Measurements from ENCODE around the gene DNASE1. TPM values are rescaled to one million over a fixed set of nuclear protein-coding genes. Genes with fewer than 3 reads are reported as not detected.

Gene DNASE1
- total and polyA plus RNA-seq, 4 donors: 0.77 to 11.6 (median 6.2) TPM

DNA sequence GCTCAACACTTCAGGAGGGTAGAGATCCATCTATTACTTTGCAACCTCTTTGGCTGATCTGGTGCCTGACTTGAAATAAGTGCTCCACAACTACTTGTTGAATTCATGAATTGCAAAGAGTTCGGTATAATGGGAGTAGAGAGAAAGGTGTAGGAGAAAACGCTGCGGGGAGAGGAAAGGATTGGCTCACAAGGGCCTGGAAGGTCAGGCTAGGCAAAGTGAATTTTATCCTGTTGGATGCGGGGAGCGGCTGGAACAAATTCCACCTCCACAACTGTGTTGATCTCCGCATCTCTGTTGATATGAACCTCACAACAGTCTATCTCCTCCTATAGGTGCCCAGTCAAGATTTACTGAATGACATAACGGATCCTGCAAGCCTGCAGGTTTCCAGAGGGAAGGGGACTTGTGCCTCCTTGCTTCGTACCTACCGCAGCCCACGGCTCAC lies 43.8 kb upstream of the DNASE1 start:
- DNase-seq (ENCODE audit: low spot score): no peak
- H3K9me3 ChIP-seq (ENCODE audit: control insufficient read depth in 4 of 4, low read length in 3 of 4): no peaks in the 10 kb centered on the region
- peak overlapping the region; percentile 68 to 99 (median 92) for H3K4me3 ChIP-seq (ENCODE audit: low read depth in 1 of 3, low read length in 3 of 3)
- no peak for TF ChIP-seq GABPA (IDR thresholded peaks at IDR 0.05 in 1 of 2, conservative IDR thresholded peaks at IDR 0.05 in 1 of 2)
- TF ChIP-seq JUND (IDR thresholded peaks at IDR 0.05): no peak
- TF ChIP-seq, protein P1, sequence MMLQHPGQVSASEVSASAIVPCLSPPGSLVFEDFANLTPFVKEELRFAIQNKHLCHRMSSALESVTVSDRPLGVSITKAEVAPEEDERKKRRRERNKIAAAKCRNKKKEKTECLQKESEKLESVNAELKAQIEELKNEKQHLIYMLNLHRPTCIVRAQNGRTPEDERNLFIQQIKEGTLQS (IDR thresholded peaks at IDR 0.05): no peak
- TF ChIP-seq EGR1 (IDR thresholded peaks at IDR 0.05; ENCODE audit: low read depth in 2 of 2): no peak
- peak overlapping the region; percentile 63 to 86 for H3K9ac ChIP-seq (ENCODE audit: low read depth in 1 of 2, low read length in 2 of 2)
- WGBS: 3% methylated on average over 10 of the region's 10 CpGs
- H3K4me1 ChIP-seq (ENCODE audit: control insufficient read depth in 4 of 4, insufficient read depth in 4 of 4, low read length in 3 of 4): peaks cover 3 to 39% (median 31%) of the 10 kb centered on the region in 4 donors
- H3K27ac ChIP-seq (ENCODE audit: low read depth in 1 of 2, low read length in 2 of 2): peak overlapping the region in 1 of 2 donors; percentile 72
- H3K36me3 ChIP-seq (ENCODE audit: control insufficient read depth in 4 of 4, insufficient read depth in 3 of 4, low read depth in 1 of 4, low read length in 3 of 4): peaks cover 0 to 2% (median 0%) of the 10 kb centered on the region in 4 donors
- H3K27me3 ChIP-seq (ENCODE audit: control insufficient read depth in 4 of 4, insufficient read depth in 4 of 4, low read length in 3 of 4): no peaks in the 10 kb centered on the region

DNA sequence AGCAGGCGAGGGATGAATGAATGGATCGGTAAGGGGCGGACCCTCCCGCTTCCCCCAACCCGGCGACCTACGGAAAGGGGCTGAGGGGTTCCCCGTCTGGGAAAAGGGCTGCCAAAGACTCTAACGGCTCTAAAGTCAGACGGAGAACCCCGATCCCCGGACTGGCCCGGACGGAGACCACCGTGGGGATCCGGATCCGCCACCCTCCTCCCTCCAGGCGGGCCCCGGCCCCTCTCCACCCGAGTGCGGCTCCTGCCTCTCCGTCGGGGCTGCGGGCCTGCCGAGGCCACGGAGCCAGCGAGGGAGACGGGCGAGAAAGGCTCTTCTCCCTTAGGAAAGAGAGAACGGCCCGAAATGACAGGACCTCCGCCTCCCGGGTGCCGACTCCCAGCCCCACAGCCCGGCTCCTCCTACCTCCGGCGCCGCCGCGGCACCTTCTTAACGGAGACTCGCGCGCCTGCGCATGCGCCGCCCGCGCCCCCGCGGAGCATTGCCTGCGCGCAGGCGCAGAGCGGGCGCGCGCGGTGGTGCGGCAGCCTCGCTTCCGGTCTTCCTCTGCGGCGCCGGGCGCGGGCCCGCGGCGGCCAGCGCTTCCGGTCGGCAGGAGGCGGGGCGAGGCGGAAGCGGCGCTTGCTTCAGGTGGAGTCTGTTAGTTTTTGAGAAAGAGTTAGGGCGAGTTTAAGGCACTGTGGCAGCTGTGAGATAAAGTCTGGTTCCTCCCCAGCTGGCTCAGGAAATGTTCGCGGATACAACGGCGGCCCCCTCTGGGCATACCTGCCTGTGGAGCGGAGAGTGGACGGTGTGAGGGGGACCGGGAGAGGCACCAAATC lies 43.1 kb upstream of the DNASE1 start, which contains the start of gene SLX4:
Gene SLX4, minus strand, starts transcription at position 461 of the 830 bp plus-strand sequence. CDS start 2,642 bp downstream, outside the sequence.
- peak within 1 kb of the TSS; percentile 86 to 90 for H3K9ac ChIP-seq (ENCODE audit: low read depth in 1 of 2, low read length in 2 of 2)
- H3K27me3 ChIP-seq (ENCODE audit: control insufficient read depth in 4 of 4, insufficient read depth in 4 of 4, low read length in 3 of 4): no peaks in the 10 kb centered on the region
- peaks cover 3 to 39% (median 31%) of the 10 kb centered on the region in 4 donors for H3K4me1 ChIP-seq (ENCODE audit: control insufficient read depth in 4 of 4, insufficient read depth in 4 of 4, low read length in 3 of 4)
- TF ChIP-seq, protein P2, sequence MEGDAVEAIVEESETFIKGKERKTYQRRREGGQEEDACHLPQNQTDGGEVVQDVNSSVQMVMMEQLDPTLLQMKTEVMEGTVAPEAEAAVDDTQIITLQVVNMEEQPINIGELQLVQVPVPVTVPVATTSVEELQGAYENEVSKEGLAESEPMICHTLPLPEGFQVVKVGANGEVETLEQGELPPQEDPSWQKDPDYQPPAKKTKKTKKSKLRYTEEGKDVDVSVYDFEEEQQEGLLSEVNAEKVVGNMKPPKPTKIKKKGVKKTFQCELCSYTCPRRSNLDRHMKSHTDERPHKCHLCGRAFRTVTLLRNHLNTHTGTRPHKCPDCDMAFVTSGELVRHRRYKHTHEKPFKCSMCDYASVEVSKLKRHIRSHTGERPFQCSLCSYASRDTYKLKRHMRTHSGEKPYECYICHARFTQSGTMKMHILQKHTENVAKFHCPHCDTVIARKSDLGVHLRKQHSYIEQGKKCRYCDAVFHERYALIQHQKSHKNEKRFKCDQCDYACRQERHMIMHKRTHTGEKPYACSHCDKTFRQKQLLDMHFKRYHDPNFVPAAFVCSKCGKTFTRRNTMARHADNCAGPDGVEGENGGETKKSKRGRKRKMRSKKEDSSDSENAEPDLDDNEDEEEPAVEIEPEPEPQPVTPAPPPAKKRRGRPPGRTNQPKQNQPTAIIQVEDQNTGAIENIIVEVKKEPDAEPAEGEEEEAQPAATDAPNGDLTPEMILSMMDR (IDR thresholded peaks at IDR 0.05; ENCODE audit: low read depth, low read length, missing input control): peak; percentile 17
- no peak for TF ChIP-seq HNF4G (IDR thresholded peaks at IDR 0.05)
- TF ChIP-seq TAF1 (conservative IDR thresholded peaks at IDR 0.05): no peak
- TF ChIP-seq, protein P3, sequence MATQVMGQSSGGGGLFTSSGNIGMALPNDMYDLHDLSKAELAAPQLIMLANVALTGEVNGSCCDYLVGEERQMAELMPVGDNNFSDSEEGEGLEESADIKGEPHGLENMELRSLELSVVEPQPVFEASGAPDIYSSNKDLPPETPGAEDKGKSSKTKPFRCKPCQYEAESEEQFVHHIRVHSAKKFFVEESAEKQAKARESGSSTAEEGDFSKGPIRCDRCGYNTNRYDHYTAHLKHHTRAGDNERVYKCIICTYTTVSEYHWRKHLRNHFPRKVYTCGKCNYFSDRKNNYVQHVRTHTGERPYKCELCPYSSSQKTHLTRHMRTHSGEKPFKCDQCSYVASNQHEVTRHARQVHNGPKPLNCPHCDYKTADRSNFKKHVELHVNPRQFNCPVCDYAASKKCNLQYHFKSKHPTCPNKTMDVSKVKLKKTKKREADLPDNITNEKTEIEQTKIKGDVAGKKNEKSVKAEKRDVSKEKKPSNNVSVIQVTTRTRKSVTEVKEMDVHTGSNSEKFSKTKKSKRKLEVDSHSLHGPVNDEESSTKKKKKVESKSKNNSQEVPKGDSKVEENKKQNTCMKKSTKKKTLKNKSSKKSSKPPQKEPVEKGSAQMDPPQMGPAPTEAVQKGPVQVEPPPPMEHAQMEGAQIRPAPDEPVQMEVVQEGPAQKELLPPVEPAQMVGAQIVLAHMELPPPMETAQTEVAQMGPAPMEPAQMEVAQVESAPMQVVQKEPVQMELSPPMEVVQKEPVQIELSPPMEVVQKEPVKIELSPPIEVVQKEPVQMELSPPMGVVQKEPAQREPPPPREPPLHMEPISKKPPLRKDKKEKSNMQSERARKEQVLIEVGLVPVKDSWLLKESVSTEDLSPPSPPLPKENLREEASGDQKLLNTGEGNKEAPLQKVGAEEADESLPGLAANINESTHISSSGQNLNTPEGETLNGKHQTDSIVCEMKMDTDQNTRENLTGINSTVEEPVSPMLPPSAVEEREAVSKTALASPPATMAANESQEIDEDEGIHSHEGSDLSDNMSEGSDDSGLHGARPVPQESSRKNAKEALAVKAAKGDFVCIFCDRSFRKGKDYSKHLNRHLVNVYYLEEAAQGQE (IDR thresholded peaks at IDR 0.05): no peak
- no peak for TF ChIP-seq SP1 (IDR thresholded peaks at IDR 0.05)
- peak in 1 of 2 donors; percentile 67 for TF ChIP-seq EGR1 (IDR thresholded peaks at IDR 0.05; ENCODE audit: low read depth in 2 of 2)
- no peak for TF ChIP-seq NR2F2 (IDR thresholded peaks at IDR 0.05)
- TF ChIP-seq HNF4A (conservative IDR thresholded peaks at IDR 0.05): no peak
- peak in 1 of 2 donors; percentile 82 for TF ChIP-seq GABPA (IDR thresholded peaks at IDR 0.05 in 1 of 2, conservative IDR thresholded peaks at IDR 0.05 in 1 of 2)
- H3K4me3 ChIP-seq (ENCODE audit: low read depth in 1 of 3, low read length in 3 of 3): peak within 1 kb of the TSS; percentile 90 to 99 (median 92)
- H3K9me3 ChIP-seq (ENCODE audit: control insufficient read depth in 4 of 4, low read length in 3 of 4): no peaks in the 10 kb centered on the region
- peak within 1 kb of the TSS; percentile 74 to 78 for H3K27ac ChIP-seq (ENCODE audit: low read depth in 1 of 2, low read length in 2 of 2)
- peak; percentile 91 for DNase-seq (ENCODE audit: low spot score)
- peaks cover 0 to 2% (median 0%) of the 10 kb centered on the region in 4 donors for H3K36me3 ChIP-seq (ENCODE audit: control insufficient read depth in 4 of 4, insufficient read depth in 3 of 4, low read depth in 1 of 4, low read length in 3 of 4)
- WGBS: under 1% methylated on average over 86 of the region's 86 CpGs
